Smooth muscle cell (in vitro differentiated cells): ENCODE results near the gene CASZ1. TPM values are rescaled to one million over a fixed set of nuclear protein-coding genes. Genes with fewer than 3 reads are reported as not detected.

Experiments
- DNase-seq: peaks from one replicate; lab custom pipeline; 2025; ENCODE audit not compliant: unreplicated experiment; lab: John Stamatoyannopoulos, UW
- H2AFZ ChIP-seq: fragments of 200-600 bp; sonication (generic); 2 replicates; pipeline ENCODE4 v1.6.0; 2016; ENCODE audit warnings: antibody characterized with exemption, low read depth, mild to moderate bottlenecking
- H3F3A ChIP-seq: fragments of 200-600 bp; sonication (generic); 2 replicates; pipeline ENCODE4 v1.6.0; 2017; ENCODE audit warnings: antibody characterized with exemption, low read depth
- H3K27ac ChIP-seq: fragments of 200-600 bp; sonication (generic); 2 replicates; pipeline ENCODE4 v1.5.1; 2016; ENCODE audit warnings: low read depth, mild to moderate bottlenecking
- H3K27me3 ChIP-seq: fragments of 200-600 bp; sonication (generic); 2 replicates; pipeline ENCODE4 v1.6.1; 2016; ENCODE audit warnings: low read depth, mild to moderate bottlenecking
- H3K36me3 ChIP-seq: fragments of 200-600 bp; sonication (generic); 2 replicates; pipeline ENCODE4 v1.5.1; 2016; ENCODE audit warnings: low read depth
- H3K4me1 ChIP-seq: fragments of 200-600 bp; sonication (generic); 2 replicates; pipeline ENCODE4 v1.5.1; 2016; ENCODE audit warnings: low read depth
- H3K4me2 ChIP-seq: fragments of 200-600 bp; sonication (generic); 2 replicates; pipeline ENCODE4 v1.6.0; 2016; ENCODE audit warnings: mild to moderate bottlenecking
- H3K4me3 ChIP-seq: fragments of 200-600 bp; sonication (generic); 2 replicates; pipeline ENCODE4 v1.5.1; 2016; ENCODE audit warnings: mild to moderate bottlenecking
- H3K79me2 ChIP-seq: fragments of 200-600 bp; sonication (generic); 2 replicates; pipeline ENCODE4 v1.6.0; 2016; ENCODE audit warnings: low read depth, mild to moderate bottlenecking
- H3K9ac ChIP-seq: fragments of 200-600 bp; sonication (generic); 2 replicates; pipeline ENCODE4 v1.6.0; 2016; ENCODE audit warnings: low read depth
- H3K9me3 ChIP-seq: fragments of 200-600 bp; sonication (generic); replicated peaks from 2 replicates; pipeline ENCODE4 v1.5.1; 2016; ENCODE audit warnings: low read depth
- H4K20me1 ChIP-seq: fragments of 200-600 bp; sonication (generic); 2 replicates; pipeline ENCODE4 v1.6.0; 2016; ENCODE audit warnings: low read depth
- WGBS: methylation state at CpG from one replicate; pipeline ENCODE4 v1.1.7; 2016; ENCODE audit warnings: low lambda C conversion rate; 5-methylcytosine and 5-hydroxymethylcytosine counted together
- polyA plus RNA-seq: library from polyadenylated mRNA; unstranded; fragments of >200 nt; fragmentation: Nextera tagmentation; extraction: Ambion mirVana; gene quantifications from 2 replicates; pipeline ENCODE4 v1.2.1, GENCODE V29; 2016
- total RNA-seq: library from RNA; depleted of rRNA; stranded (reverse); fragments of >200 nt; gene quantifications from 2 replicates; pipeline ENCODE4 v1.2.3, GENCODE V29; 2014
- TF ChIP-seq, protein P1 (sequence below): fragments of 200-600 bp; sonication (generic); IDR thresholded peaks from 2 replicates; pipeline ENCODE4 v1.5.1; 2017; ENCODE audit warnings: borderline replicate concordance, mild to moderate bottlenecking, antibody characterized with exemption; ENCODE audit not compliant: insufficient read depth, poor library complexity, severe bottlenecking

Gene CASZ1
- total and polyA plus RNA-seq, 2 experiments from 2014 or later, result 0.70 to 1.9 TPM

DNA sequence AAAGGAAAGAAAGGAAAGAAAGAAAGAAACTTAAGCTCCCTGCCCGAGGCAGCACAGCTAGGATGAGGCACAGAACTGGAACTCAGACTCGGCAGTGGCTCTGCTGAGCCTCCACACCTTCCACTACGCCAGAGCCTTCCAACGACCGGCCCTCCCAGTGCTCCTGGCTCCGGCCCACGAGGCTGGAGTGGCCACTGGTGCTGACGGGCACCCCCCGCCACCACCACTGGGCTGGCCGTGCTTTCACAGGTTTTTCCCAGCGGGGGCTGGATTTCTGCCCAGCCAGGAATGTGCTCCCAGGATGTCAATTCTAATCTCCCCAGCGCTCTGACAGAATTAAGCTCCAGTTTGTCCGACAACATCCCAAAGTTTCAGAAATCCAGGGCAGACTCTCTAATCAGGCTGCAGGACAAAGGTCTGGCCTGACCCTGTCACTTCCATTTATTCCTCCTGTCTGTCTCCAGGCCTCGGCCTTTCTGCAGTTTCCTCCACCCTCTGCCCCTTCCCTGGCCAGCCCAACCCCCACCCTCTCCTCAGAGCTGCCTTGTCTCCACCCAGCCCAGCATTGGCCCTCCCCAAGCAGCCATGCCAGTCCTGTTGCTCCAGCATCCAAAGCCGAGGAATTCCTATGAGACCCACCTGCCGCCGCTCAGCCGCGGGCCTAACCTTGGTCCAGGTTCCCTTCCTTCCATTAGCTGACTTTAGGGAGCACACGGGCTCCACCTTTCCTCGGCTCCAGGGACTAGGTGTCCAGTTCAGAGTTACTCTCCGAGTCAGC, 81.9 kb downstream of the CASZ1 start:
- no peaks in the 10 kb centered on the region for H3K79me2 ChIP-seq
- H3K27me3 ChIP-seq, result no peaks in the 10 kb centered on the region
- no peak overlapping the region for H3K27ac ChIP-seq
- TF ChIP-seq, protein P1, sequence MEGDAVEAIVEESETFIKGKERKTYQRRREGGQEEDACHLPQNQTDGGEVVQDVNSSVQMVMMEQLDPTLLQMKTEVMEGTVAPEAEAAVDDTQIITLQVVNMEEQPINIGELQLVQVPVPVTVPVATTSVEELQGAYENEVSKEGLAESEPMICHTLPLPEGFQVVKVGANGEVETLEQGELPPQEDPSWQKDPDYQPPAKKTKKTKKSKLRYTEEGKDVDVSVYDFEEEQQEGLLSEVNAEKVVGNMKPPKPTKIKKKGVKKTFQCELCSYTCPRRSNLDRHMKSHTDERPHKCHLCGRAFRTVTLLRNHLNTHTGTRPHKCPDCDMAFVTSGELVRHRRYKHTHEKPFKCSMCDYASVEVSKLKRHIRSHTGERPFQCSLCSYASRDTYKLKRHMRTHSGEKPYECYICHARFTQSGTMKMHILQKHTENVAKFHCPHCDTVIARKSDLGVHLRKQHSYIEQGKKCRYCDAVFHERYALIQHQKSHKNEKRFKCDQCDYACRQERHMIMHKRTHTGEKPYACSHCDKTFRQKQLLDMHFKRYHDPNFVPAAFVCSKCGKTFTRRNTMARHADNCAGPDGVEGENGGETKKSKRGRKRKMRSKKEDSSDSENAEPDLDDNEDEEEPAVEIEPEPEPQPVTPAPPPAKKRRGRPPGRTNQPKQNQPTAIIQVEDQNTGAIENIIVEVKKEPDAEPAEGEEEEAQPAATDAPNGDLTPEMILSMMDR, result no peak
- no peaks in the 10 kb centered on the region for H4K20me1 ChIP-seq
- H3K4me3 ChIP-seq, result no peak overlapping the region
- no peaks in the 10 kb centered on the region for H3F3A ChIP-seq
- H2AFZ ChIP-seq, result no peak overlapping the region
- WGBS, result 78% methylated on average over 21 of the region's 22 CpGs
- H3K9me3 ChIP-seq, result no peaks in the 10 kb centered on the region
- H3K4me1 ChIP-seq, result peaks cover 26% of the 10 kb centered on the region
- H3K36me3 ChIP-seq, result no peaks in the 10 kb centered on the region
- DNase-seq, result no peak
- H3K4me2 ChIP-seq, result no peak overlapping the region
- no peak overlapping the region for H3K9ac ChIP-seq

DNA sequence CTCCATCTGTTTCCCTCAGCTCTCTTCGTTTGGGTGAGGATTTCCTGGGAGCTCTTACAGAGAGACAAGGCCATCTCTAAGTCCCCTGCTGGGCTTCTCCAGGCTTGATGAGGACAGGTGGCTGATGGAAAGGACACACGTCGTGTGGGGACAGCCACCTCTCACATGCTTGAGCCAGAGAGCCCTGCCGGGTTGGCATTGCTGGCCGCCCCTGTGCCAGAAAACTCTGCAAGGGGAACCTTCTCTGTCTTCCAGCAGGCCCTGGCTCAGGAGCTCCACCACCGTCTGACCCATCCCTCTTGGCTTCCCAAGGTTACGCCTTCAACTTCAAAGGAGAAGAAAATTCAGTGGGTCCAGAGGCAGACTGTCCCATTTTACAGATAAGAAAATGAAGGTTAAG, 82.8 kb downstream of the CASZ1 start:
- Histone ChIP-seq H3K27me3 (no peaks in the 10 kb centered on the region), H3K79me2 (no peaks in the 10 kb centered on the region), H3K36me3 (no peaks in the 10 kb centered on the region), H3K4me3 (no peak overlapping the region), H2AFZ (no peak overlapping the region), H3F3A (no peaks in the 10 kb centered on the region), H3K4me2 (no peak overlapping the region), H3K9me3 (no peaks in the 10 kb centered on the region), H4K20me1 (no peaks in the 10 kb centered on the region), H3K27ac (no peak overlapping the region), H3K9ac (no peak overlapping the region), H3K4me1 (peaks cover 26% of the 10 kb centered on the region)
- DNase-seq, result no peak
- 94% methylated on average over 7 of the region's 7 CpGs for WGBS
- TF ChIP-seq, protein P1, result no peak

GRCh38 chr1:10712568-10713362, 83.7 kb downstream of the CASZ1 start:
- no peak overlapping the region for H3K4me2 ChIP-seq
- H3K4me1 ChIP-seq, result peaks cover 26% of the 10 kb centered on the region
- no peaks in the 10 kb centered on the region for H3K27me3 ChIP-seq
- no peak overlapping the region for H3K27ac ChIP-seq
- no peak for DNase-seq
- H3K9me3 ChIP-seq, result no peaks in the 10 kb centered on the region
- no peaks in the 10 kb centered on the region for H4K20me1 ChIP-seq
- H3K9ac ChIP-seq, result no peak overlapping the region
- H2AFZ ChIP-seq, result no peak overlapping the region
- TF ChIP-seq, protein P1, result no peak
- 85% methylated on average over 22 of the region's 25 CpGs for WGBS
- no peak overlapping the region for H3K4me3 ChIP-seq
- no peaks in the 10 kb centered on the region for H3K36me3 ChIP-seq
- H3F3A ChIP-seq, result no peaks in the 10 kb centered on the region
- H3K79me2 ChIP-seq, result no peaks in the 10 kb centered on the region
